H1 (cell line): ENCODE results near the gene SPEM3. TPM values are rescaled to one million over a fixed set of nuclear protein-coding genes. Genes with fewer than 3 reads are reported as not detected.

Experiments
- BACH1 ChIP-seq: IDR thresholded peaks from 2 replicates; pipeline ENCODE4 v1.6.1; 2012; ENCODE audit warnings: low read length, improper control_type of control experiment
- BRCA1 ChIP-seq: IDR thresholded peaks from 2 replicates; pipeline ENCODE4 v1.6.1; 2012; ENCODE audit warnings: low read depth, low read length, improper control_type of control experiment
- CBX5 ChIP-seq: fragments of 300-800, 300-1000 bp; sonication (generic); IDR thresholded peaks from 2 replicates; pipeline ENCODE4 v1.7.1; 2016; ENCODE audit warnings: antibody characterized with exemption, low read length, low read depth
- CHD1 ChIP-seq: IDR thresholded peaks from 2 replicates; pipeline ENCODE4 v1.6.1; 2012; ENCODE audit warnings: low read depth, low read length, improper control_type of control experiment
- CHD2 ChIP-seq: IDR thresholded peaks from 2 replicates; pipeline ENCODE4 v1.6.1; 2012; ENCODE audit warnings: low read length, improper control_type of control experiment
- EGR1 ChIP-seq: IDR thresholded peaks from 2 replicates; pipeline ENCODE4 v1.6.1; 2011; ENCODE audit warnings: low read depth, low read length, borderline replicate concordance
- PHF8 ChIP-seq: fragments of 200-600 bp; sonication (generic); conservative IDR thresholded peaks from 2 replicates; pipeline ENCODE4 v1.7.1; 2012; ENCODE audit warnings: low read depth, mild to moderate bottlenecking, inconsistent platforms, low read length, moderate library complexity
- POLR2A ChIP-seq, 2 experiments: IDR thresholded peaks; 1 replicate in 1 of 2; 2 replicates in 1 of 2; pipeline ENCODE4 v1.6.1; 2011; ENCODE audit warnings: low read depth in 2 of 2, low read length in 2 of 2, mild to moderate bottlenecking in 2 of 2; ENCODE audit errors: control extremely low read depth in 1 of 2
- RBBP5 ChIP-seq: IDR thresholded peaks from 2 replicates; pipeline ENCODE4 v1.7.1; 2012; ENCODE audit warnings: low read depth, mild to moderate bottlenecking, inconsistent platforms, low read length, moderate library complexity, borderline replicate concordance
- SAP30 ChIP-seq: fragments of 300-600 bp; sonication (generic); IDR thresholded peaks from 2 replicates; pipeline ENCODE4 v1.7.1; 2012; ENCODE audit warnings: low read length, moderate library complexity, mild to moderate bottlenecking, inconsistent platforms; ENCODE audit not compliant: insufficient read depth, insufficient replicate concordance
- SIN3A ChIP-seq, 2 experiments: IDR thresholded peaks in 1 of 2; conservative IDR thresholded peaks in 1 of 2; 2 replicates each; pipeline ENCODE4 v1.6.1; 2011 to 2012; ENCODE audit warnings: low read length in 2 of 2, improper control_type of control experiment in 1 of 2, low read depth in 1 of 2, mild to moderate bottlenecking in 1 of 2
- TAF1 ChIP-seq: IDR thresholded peaks from 2 replicates; pipeline ENCODE4 v1.6.1; 2011; ENCODE audit warnings: mild to moderate bottlenecking, low read depth, low read length
- TBP ChIP-seq: IDR thresholded peaks from 2 replicates; pipeline ENCODE4 v1.6.1; 2011; ENCODE audit warnings: low read depth, low read length, improper control_type of control experiment
- ZNF274 ChIP-seq: IDR thresholded peaks from 2 replicates; pipeline ENCODE4 v1.7.0; 2012; ENCODE audit warnings: low read length, borderline replicate concordance; ENCODE audit errors: extremely low read depth
- polyA plus RNA-seq, 7 experiments: library from polyadenylated mRNA; depleted of rRNA in 3 of 7; stranded (reverse) in 5 of 7; unstranded in 2 of 7; fragments of >200 nt in 5 of 7; fragments of 200-250 nt in 2 of 7; gene quantifications; 1 replicate in 5 of 7; 2 replicates in 1 of 7; 4 replicates in 1 of 7; pipeline versions ENCODE4 v1.2.1 to v1.2.3, GENCODE V29; 2011 to 2013; ENCODE audit warnings: missing spikeins in 2 of 7, mixed read lengths in 2 of 7
- total RNA-seq: library from RNA; stranded (reverse); fragmentation: NEBNext Ultra II Directional; extraction: Animal tissue kit (Norgen Biotek cat#: 25700); gene quantifications from 2 replicates; pipeline ENCODE4 v1.2.1, GENCODE V29; 2021
- TF ChIP-seq, protein P1 (sequence below): IDR thresholded peaks from 2 replicates; pipeline ENCODE4 v1.6.1; 2011; ENCODE audit warnings: low read length, improper control_type of control experiment
- TF ChIP-seq, protein P2 (sequence below): IDR thresholded peaks from 2 replicates; pipeline ENCODE4 v1.6.1; 2012; ENCODE audit warnings: inconsistent platforms

The SPEM3 gene
- total and polyA plus RNA-seq, 2 of the 8 experiments (the other 6 are each of a cell fraction or from before 2014, with no cell fraction given), result 0.02 TPM; not detected in 1

DNA sequence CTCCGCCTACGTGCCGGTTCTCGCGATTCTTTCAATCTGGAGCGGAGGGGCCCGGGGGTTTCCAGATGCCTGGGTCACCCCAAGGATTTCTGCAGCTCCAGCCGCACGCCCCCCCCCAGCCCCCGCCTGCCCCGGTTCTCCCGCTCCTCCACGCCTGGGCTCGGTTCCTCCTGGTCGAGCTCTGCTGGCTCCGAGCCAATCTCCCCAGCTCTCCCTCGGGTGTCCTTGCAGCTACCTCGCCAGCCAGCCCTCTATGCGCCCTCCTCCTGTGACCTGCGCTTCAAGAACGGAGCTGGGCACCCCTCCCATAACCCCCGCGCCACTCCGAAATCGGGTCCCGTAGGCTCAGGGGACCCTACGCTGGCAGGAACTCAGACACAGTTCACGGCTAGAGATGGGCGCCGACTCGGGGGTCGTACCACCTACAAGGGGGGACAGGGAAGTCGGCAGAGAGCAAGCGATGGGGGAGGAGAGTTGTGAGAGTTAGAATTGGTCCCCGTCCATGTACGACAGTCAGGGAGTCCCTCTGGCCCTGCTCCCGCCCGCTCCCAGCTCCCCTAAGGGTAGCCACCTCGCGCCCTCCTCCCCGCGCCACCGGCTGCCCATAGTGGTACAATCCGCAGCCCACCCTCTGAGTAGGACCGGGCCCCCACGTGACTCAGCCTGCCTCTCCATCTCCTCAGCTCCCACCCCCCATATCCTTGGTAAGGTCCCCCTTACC is 11.6 kb downstream of the SPEM3 start (continued):
- TF ChIP-seq PHF8 (0 out of 2 replicates have a peak, but pooled peaks have one; percentile 31), BRCA1 (peak; percentile 50; the same call in 1 of the 2 replicates), SIN3A (conservative IDR thresholded peaks at IDR 0.05 in 1 of 2, IDR thresholded peaks at IDR 0.05 in 1 of 2; ENCODE audit: low read depth in 1 of 2, low read length in 2 of 2) (0 out of 4 replicates have a peak, but pooled peaks of 1 of the 2 experiments have one; percentile 33), CBX5 (no peak), CHD2 (peak; percentile 87), SAP30 (no peak), TAF1 (peak; percentile 34; the same call in 1 of the 2 replicates), CHD1 (peak; percentile 93), POLR2A (IDR thresholded peaks at IDR 0.05; ENCODE audit: control extremely low read depth in 1 of 2, low read depth in 2 of 2, low read length in 2 of 2) (0 out of 3 replicates have a peak, but pooled peaks of 1 of the 2 experiments have one; percentile 13), BACH1 (no peak), RBBP5 (no peak), ZNF274 (no peak), TBP (0 out of 2 replicates have a peak, but pooled peaks have one; percentile 12), EGR1 (0 out of 2 replicates have a peak, but pooled peaks have one; percentile 25)
- TF ChIP-seq, protein P1, sequence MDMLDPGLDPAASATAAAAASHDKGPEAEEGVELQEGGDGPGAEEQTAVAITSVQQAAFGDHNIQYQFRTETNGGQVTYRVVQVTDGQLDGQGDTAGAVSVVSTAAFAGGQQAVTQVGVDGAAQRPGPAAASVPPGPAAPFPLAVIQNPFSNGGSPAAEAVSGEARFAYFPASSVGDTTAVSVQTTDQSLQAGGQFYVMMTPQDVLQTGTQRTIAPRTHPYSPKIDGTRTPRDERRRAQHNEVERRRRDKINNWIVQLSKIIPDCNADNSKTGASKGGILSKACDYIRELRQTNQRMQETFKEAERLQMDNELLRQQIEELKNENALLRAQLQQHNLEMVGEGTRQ, result peak; percentile 87
- TF ChIP-seq, protein P2, sequence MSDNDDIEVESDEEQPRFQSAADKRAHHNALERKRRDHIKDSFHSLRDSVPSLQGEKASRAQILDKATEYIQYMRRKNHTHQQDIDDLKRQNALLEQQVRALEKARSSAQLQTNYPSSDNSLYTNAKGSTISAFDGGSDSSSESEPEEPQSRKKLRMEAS, result peak; percentile 69; the same call in 1 of the 2 replicates
